K562 (cell line): ENCODE measurements around the gene RORC. TPM values are rescaled to one million over a fixed set of nuclear protein-coding genes. Genes with fewer than 3 reads are reported as not detected.

ENCODE experiments used
- CEBPB ChIP-seq: fragments of 450-650 bp; IDR thresholded peaks from 2 replicates; pipeline ENCODE4 v1.6.1; 2016; ENCODE audit warnings: missing genetic modification characterization, missing compliant biosample characterization
- CREB1 ChIP-seq, 2 experiments: sonication (generic) in 1 of 2; formaldehyde crosslinking in 1 of 2; IDR thresholded peaks; 2 replicates each; pipeline versions ENCODE4 v1.6.1 to v1.8.0; 2012 to 2022; ENCODE audit warnings: inconsistent platforms in 1 of 2, mild to moderate bottlenecking in 1 of 2, missing genetic modification reagents in 1 of 2, moderate library complexity in 1 of 2
- FOXP4 ChIP-seq: sonication (generic); formaldehyde crosslinking; IDR thresholded peaks from 2 replicates; pipeline ENCODE4 v1.8.0; 2022; ENCODE audit warnings: mild to moderate bottlenecking, missing genetic modification reagents, borderline replicate concordance
- HOMEZ ChIP-seq: fragments of 250-450 bp; sonication (Bioruptor Pico); IDR thresholded peaks from 2 replicates; pipeline ENCODE4 v1.4.0; 2020; ENCODE audit warnings: mild to moderate bottlenecking, moderate library complexity
- MAZ ChIP-seq, 2 experiments: fragments of 450-650 bp in 1 of 2; sonication (generic) in 1 of 2; formaldehyde crosslinking; IDR thresholded peaks in 1 of 2; conservative IDR thresholded peaks in 1 of 2; 2 replicates each; pipeline versions ENCODE4 v1.4.0 to v1.5.0; 2020; ENCODE audit warnings: mild to moderate bottlenecking in 1 of 2, missing genetic modification reagents in 1 of 2
- MCM5 ChIP-seq: fragments of 450-650 bp; IDR thresholded peaks from 2 replicates; pipeline ENCODE4 v1.6.1; 2016; ENCODE audit warnings: low read depth
- NFATC3 ChIP-seq: fragments of 450-650 bp; IDR thresholded peaks from 2 replicates; pipeline ENCODE4 v1.6.1; 2017; ENCODE audit warnings: mild to moderate bottlenecking
- NFE2 ChIP-seq: IDR thresholded peaks from 2 replicates; pipeline ENCODE4 v1.6.1; 2014; ENCODE audit warnings: antibody characterized with exemption, low read depth
- NR0B1 ChIP-seq: fragments of 450-650 bp; IDR thresholded peaks from one replicate; pipeline ENCODE4 v1.6.1; 2018; ENCODE audit warnings: mild to moderate bottlenecking, moderate library complexity; ENCODE audit not compliant: partially characterized antibody
- POLR2B ChIP-seq: fragments of 450-650 bp; IDR thresholded peaks from 2 replicates; pipeline ENCODE4 v1.6.1; 2018; ENCODE audit warnings: low read depth; ENCODE audit not compliant: partially characterized antibody
- POLR3A ChIP-seq: IDR thresholded peaks from 2 replicates; pipeline ENCODE4 v1.6.1; 2011; ENCODE audit warnings: borderline replicate concordance, mild to moderate bottlenecking, moderate library complexity; ENCODE audit not compliant: insufficient read length, insufficient read depth; ENCODE audit errors: extremely low read depth
- RBBP5 ChIP-seq: fragments of 200-600 bp; sonication (generic); IDR thresholded peaks from 2 replicates; pipeline ENCODE4 v1.6.1; 2012; ENCODE audit warnings: borderline replicate concordance, mild to moderate bottlenecking, low read length, control low read depth, inconsistent platforms; ENCODE audit not compliant: insufficient read depth, poor library complexity, severe bottlenecking
- SIRT6 ChIP-seq: IDR thresholded peaks from one replicate; pipeline ENCODE4 v1.6.1; 2012; ENCODE audit warnings: low read depth, mild to moderate bottlenecking, control low read depth, inconsistent platforms, low read length, moderate library complexity
- TCF7L2 ChIP-seq: fragments of 150-350 bp; IDR thresholded peaks from 2 replicates; pipeline ENCODE4 v1.6.1; 2016; ENCODE audit warnings: low read depth, mild to moderate bottlenecking, low read length, moderate library complexity
- TEAD4 ChIP-seq, 2 experiments: sonication (generic) in 1 of 2; formaldehyde crosslinking in 1 of 2; IDR thresholded peaks; 2 replicates each; pipeline versions ENCODE4 v1.6.1 to v1.8.0; 2012 to 2022; ENCODE audit warnings: borderline replicate concordance in 1 of 2, inconsistent platforms in 1 of 2, low read length in 1 of 2, mild to moderate bottlenecking in 1 of 2, missing genetic modification reagents in 1 of 2
- ZNF766 ChIP-seq: fragments of 200-800 bp; sonication (Bioruptor generic); conservative IDR thresholded peaks from 2 replicates; pipeline ENCODE4 v1.6.1; 2016; ENCODE audit warnings: missing genetic modification characterization, missing compliant biosample characterization
- polyA plus RNA-seq, 8 experiments: library from polyadenylated mRNA; depleted of rRNA in 4 of 8; stranded (reverse) in 5 of 8; unstranded in 3 of 8; fragments of >200 nt; fragmentation: Nextera tagmentation in 2 of 8; fragmentation: Illumina TruSeq in 1 of 8; extraction: Ambion mirVana in 2 of 8; extraction: Trizol in 1 of 8; gene quantifications; 2 replicates each; pipeline versions ENCODE4 v1.2.1 to v1.2.3, GENCODE V29; 2011 to 2014; ENCODE audit warnings: inconsistent platforms in 1 of 8, missing spikeins in 1 of 8
- total RNA-seq, 7 experiments: library from RNA; depleted of rRNA in 6 of 7; stranded (reverse); fragments of >200 nt in 6 of 7; fragmentation: Illumina TruSeq in 2 of 7; extraction: Trizol in 2 of 7; gene quantifications; 2 replicates each; pipeline versions ENCODE4 v1.2.1 to v1.2.3, GENCODE V29; 2011 to 2021; ENCODE audit warnings: low replicate concordance in 1 of 7
- TF ChIP-seq, protein P1 (sequence below): sonication (generic); formaldehyde crosslinking; IDR thresholded peaks from 2 replicates; pipeline ENCODE4 v1.8.0; 2022; ENCODE audit warnings: mild to moderate bottlenecking, missing genetic modification reagents
- TF ChIP-seq, protein P2 (sequence below): fragments of 250-450 bp; sonication (Bioruptor Pico); IDR thresholded peaks from 2 replicates; pipeline ENCODE4 v1.5.0; 2021; ENCODE audit warnings: mild to moderate bottlenecking, borderline replicate concordance

RORC gene
- total and polyA plus RNA-seq, 9 of the 15 experiments (the other 6 are each of a cell fraction or from before 2014, with no cell fraction given): not detected

DNA sequence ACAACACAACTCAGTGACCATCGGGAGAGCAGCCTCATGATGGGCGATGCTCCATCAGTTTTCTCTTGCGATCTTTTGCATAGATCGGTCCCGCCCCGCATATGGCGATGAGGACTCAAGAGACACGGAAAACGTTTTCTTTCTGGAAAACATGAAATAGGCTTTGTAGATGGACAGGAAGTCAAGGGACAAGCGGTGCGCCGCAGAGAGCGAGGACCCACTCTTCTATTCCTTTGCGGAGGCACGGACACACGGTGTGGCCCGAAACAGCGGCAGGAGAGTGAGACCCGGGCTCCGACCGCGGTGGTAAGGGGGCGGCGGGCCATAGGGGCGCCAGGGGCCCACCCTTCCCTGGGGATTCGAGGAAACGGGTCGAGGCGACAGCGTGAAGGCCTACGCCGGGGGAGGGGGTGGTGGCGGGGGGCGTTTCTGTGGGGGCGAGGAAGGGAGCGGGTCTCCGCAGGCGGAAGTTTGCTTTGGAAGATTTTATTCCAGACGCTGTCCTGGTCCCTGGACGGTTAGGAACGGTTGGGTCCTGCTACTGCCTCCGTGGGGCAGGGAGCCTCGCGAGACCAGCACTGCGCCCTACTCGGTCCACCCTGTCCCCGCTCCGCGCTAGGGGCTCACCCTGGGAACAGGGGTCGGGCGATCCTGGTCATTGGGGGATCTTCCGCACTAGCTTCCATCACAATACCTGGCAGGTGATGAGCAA is 40.5 kb downstream of the RORC start (continued):
- TF ChIP-seq RBBP5 (peak; percentile 17), NFATC3 (no peak), TEAD4 (IDR thresholded peaks at IDR 0.05; ENCODE audit: low read length) (no peak), TEAD4 (CRISPR knock-in tag; IDR thresholded peaks at IDR 0.05; ENCODE audit: borderline replicate concordance) (no peak), NR0B1 (no peak), HOMEZ (CRISPR knock-in tag) (no peak), FOXP4 (CRISPR knock-in tag) (no peak), SIRT6 (no peak), POLR3A (no peak), NFE2 (no peak), TCF7L2 (no peak), MAZ (CRISPR knock-in tag; conservative IDR thresholded peaks at IDR 0.05 in 1 of 2, IDR thresholded peaks at IDR 0.05 in 1 of 2) (peak in 1 of 2 experiments; percentile 56; a peak in 2 of 4 replicates), POLR2B (no peak), CREB1 (IDR thresholded peaks at IDR 0.05) (no peak), CREB1 (CRISPR knock-in tag; IDR thresholded peaks at IDR 0.05) (no peak), CEBPB (tag) (no peak), MCM5 (no peak), ZNF766 (CRISPR knock-in tag) (no peak)
- TF ChIP-seq, protein P1, sequence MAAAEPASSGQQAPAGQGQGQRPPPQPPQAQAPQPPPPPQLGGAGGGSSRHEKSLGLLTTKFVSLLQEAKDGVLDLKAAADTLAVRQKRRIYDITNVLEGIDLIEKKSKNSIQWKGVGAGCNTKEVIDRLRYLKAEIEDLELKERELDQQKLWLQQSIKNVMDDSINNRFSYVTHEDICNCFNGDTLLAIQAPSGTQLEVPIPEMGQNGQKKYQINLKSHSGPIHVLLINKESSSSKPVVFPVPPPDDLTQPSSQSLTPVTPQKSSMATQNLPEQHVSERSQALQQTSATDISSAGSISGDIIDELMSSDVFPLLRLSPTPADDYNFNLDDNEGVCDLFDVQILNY (CRISPR knock-in tag): no peak
- TF ChIP-seq, protein P2, sequence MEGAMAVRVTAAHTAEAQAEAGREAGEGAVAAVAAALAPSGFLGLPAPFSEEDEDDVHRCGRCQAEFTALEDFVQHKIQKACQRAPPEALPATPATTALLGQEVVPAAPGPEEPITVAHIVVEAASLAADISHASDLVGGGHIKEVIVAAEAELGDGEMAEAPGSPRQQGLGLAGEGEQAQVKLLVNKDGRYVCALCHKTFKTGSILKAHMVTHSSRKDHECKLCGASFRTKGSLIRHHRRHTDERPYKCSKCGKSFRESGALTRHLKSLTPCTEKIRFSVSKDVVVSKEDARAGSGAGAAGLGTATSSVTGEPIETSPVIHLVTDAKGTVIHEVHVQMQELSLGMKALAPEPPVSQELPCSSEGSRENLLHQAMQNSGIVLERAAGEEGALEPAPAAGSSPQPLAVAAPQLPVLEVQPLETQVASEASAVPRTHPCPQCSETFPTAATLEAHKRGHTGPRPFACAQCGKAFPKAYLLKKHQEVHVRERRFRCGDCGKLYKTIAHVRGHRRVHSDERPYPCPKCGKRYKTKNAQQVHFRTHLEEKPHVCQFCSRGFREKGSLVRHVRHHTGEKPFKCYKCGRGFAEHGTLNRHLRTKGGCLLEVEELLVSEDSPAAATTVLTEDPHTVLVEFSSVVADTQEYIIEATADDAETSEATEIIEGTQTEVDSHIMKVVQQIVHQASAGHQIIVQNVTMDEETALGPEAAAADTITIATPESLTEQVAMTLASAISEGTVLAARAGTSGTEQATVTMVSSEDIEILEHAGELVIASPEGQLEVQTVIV (CRISPR knock-in tag): no peak
